Spleen (tissue), 11 donors: ENCODE data around the gene CATSPERB. TPM values are rescaled to one million over a fixed set of nuclear protein-coding genes. Genes with fewer than 3 reads are reported as not detected.

Experiments used
- DNase-seq: peaks from one replicate; pipeline ENCODE4 v3.0.0-alpha.2; 2020
- H3K27ac ChIP-seq, 8 donors: fragments of 200-600 bp; sonication (generic) in 7 of 8; 1 replicate in 4 of 8; 2 replicates in 4 of 8; pipeline versions ENCODE4 v1.5.0 to v1.8.0; 2016 to 2021; ENCODE audit warnings: inconsistent platforms in 4 of 8, mild to moderate bottlenecking in 4 of 8, moderate library complexity in 1 of 8
- H3K27me3 ChIP-seq, 7 donors: fragments of 200-600 bp; sonication (generic) in 6 of 7; replicated peaks in 1 of 7; 1 replicate in 4 of 7; 2 replicates in 3 of 7; pipeline versions ENCODE4 v1.5.0 to v1.8.0; 2016 to 2021; ENCODE audit warnings: inconsistent platforms in 3 of 7, mild to moderate bottlenecking in 1 of 7
- H3K36me3 ChIP-seq, 6 donors: fragments of 200-600 bp; sonication (generic) in 5 of 6; 1 replicate in 4 of 6; 2 replicates in 2 of 6; pipeline versions ENCODE4 v1.5.0 to v1.8.0; 2016 to 2021; ENCODE audit warnings: inconsistent platforms in 2 of 6
- H3K4me1 ChIP-seq, 6 donors: fragments of 200-600 bp; sonication (generic) in 5 of 6; 1 replicate in 3 of 6; 2 replicates in 3 of 6; pipeline versions ENCODE4 v1.5.0 to v1.8.0; 2016 to 2021; ENCODE audit warnings: inconsistent platforms in 3 of 6
- H3K4me3 ChIP-seq, 8 donors: fragments of 200-600 bp; sonication (generic) in 7 of 8; 1 replicate in 4 of 8; 2 replicates in 4 of 8; pipeline versions ENCODE4 v1.5.0 to v1.8.0; 2016 to 2021; ENCODE audit warnings: inconsistent platforms in 4 of 8, mild to moderate bottlenecking in 4 of 8, moderate library complexity in 2 of 8
- H3K9me3 ChIP-seq, 8 donors: fragments of 200-600 bp; sonication (generic) in 7 of 8; 1 replicate in 4 of 8; 2 replicates in 4 of 8; pipeline versions ENCODE4 v1.5.0 to v1.8.0; 2016 to 2021; ENCODE audit warnings: inconsistent platforms in 4 of 8
- CTCF ChIP-seq, 11 experiments: fragments of 200-600 bp in 7 of 11; fragments of 450-650 bp in 4 of 11; sonication (generic) in 4 of 11; IDR thresholded peaks in 8 of 11; conservative IDR thresholded peaks in 3 of 11; 1 replicate in 7 of 11; 2 replicates in 4 of 11; pipeline versions ENCODE4 v1.4.0 to v1.8.0; 2016 to 2021; ENCODE audit warnings: antibody characterized with exemption in 11 of 11, inconsistent platforms in 4 of 11, mild to moderate bottlenecking in 1 of 11
- POLR2A ChIP-seq, 3 donors: fragments of 450-650 bp; IDR thresholded peaks; one replicate each; pipeline ENCODE4 v1.5.1; 2017; ENCODE audit warnings: antibody characterized with exemption in 3 of 3, mild to moderate bottlenecking in 1 of 3
- POLR2AphosphoS5 ChIP-seq, 3 donors: sonication (generic); formaldehyde crosslinking; IDR thresholded peaks; one replicate each; pipeline ENCODE4 v1.5.1; 2017; ENCODE audit warnings: antibody characterized with exemption in 3 of 3
- WGBS, 5 donors: extraction: QIAGEN DNeasy Blood & Tissue Kit in 3 of 5; methylation state at CpG; one replicate each; pipeline versions ENCODE4 v1.1.5 to v1.1.7; 2013 to 2018; 5-methylcytosine and 5-hydroxymethylcytosine counted together
- intact Hi-C: fragments of 100-400 bp; cut with DNase I; formaldehyde crosslinking; loops from one replicate; pipeline ENCODE4 v1.15.0; 2023; ENCODE audit warnings: low total_unique reads
- polyA plus RNA-seq, 3 donors: library from polyadenylated mRNA; stranded (reverse); fragments of 200-250 nt; gene quantifications; one replicate each; pipeline ENCODE4 v1.2.1, GENCODE V29; 2013
- total RNA-seq, 7 donors: library from RNA; depleted of rRNA in 3 of 7; stranded (reverse); fragments of >200 nt in 3 of 7; fragmentation: NEBNext Ultra II Directional in 4 of 7; extraction: Animal tissue kit (Norgen Biotek cat#: 25700) in 4 of 7; gene quantifications; one replicate each; pipeline versions ENCODE4 v1.1.0 to v1.2.1, GENCODE V29; 2016 to 2021
- donor health status: healthy with polysubstance abuse.
- donor health status: DM: no; HTN: no; CAD: no; lungs with moderate emphysema.
- donor health status: DM: no; HTN: no; CAD: no.
- donor health status: Bipolar disorder and iron deficiency.
- donor health status: healthy.
- donor health status: DM: no; HTN: no; CAD: no.
- donor health status: DM: yes; HTN: yes; CAD: no.

The CATSPERB gene
- total and polyA plus RNA-seq, 10 donors = 0.10 to 6.8 (median 1.9) TPM

- Histone ChIP-seq H3K36me3 (no peaks in the 10 kb centered on the region), H3K9me3 (no peaks in the 10 kb centered on the region), H3K27ac (no peak overlapping the region), H3K4me1 (no peaks in the 10 kb centered on the region), H3K27me3 (no peaks in the 10 kb centered on the region), H3K4me3 (no peak overlapping the region)
- WGBS, 5 donors = 67 to 90% (median 76%) methylated on average over 4 of the region's 4 CpGs
- DNase-seq = no peak
- intact Hi-C loops = no loop called here
- TF ChIP-seq POLR2A (IDR thresholded peaks at IDR 0.05) (no peak), CTCF (IDR thresholded peaks at IDR 0.05 in 8 of 11, conservative IDR thresholded peaks at IDR 0.05 in 3 of 11) (no peak), POLR2AphosphoS5 (IDR thresholded peaks at IDR 0.05) (no peak)
Measured at GRCh38 chr14:91753501-91754128, 21.7 kb upstream of the CATSPERB start.

- WGBS, 5 donors = 50 to 61% (median 57%) methylated on average over 1 of the region's 1 CpG
- TF ChIP-seq POLR2A (IDR thresholded peaks at IDR 0.05) = no peak
- TF ChIP-seq POLR2AphosphoS5 (IDR thresholded peaks at IDR 0.05) = no peak
- TF ChIP-seq CTCF (IDR thresholded peaks at IDR 0.05 in 8 of 11, conservative IDR thresholded peaks at IDR 0.05 in 3 of 11) = no peak
- no peaks in the 10 kb centered on the region for H3K36me3 ChIP-seq
- DNase-seq = no peak
- intact Hi-C loops = no loop called here
- H3K4me3 ChIP-seq = no peak overlapping the region
- H3K4me1 ChIP-seq = no peaks in the 10 kb centered on the region
- no peaks in the 10 kb centered on the region for H3K27me3 ChIP-seq
- H3K27ac ChIP-seq = no peak overlapping the region
- no peaks in the 10 kb centered on the region for H3K9me3 ChIP-seq
Measured at GRCh38 chr14:91752961-91753360, 21.1 kb upstream of the CATSPERB start.

GRCh38 chr14:91751719-91752118 is 19.8 kb upstream of the CATSPERB start:
- Histone ChIP-seq H3K27me3 (no peaks in the 10 kb centered on the region), H3K27ac (no peak overlapping the region), H3K4me1 (no peaks in the 10 kb centered on the region), H3K36me3 (no peaks in the 10 kb centered on the region), H3K9me3 (no peaks in the 10 kb centered on the region), H3K4me3 (no peak overlapping the region)
- WGBS, 5 donors = 88 to 97% (median 94%) methylated on average over 2 of the region's 2 CpGs
- DNase-seq = no peak
- intact Hi-C loops = no loop called here
- TF ChIP-seq CTCF (IDR thresholded peaks at IDR 0.05 in 8 of 11, conservative IDR thresholded peaks at IDR 0.05 in 3 of 11) = no peak
- TF ChIP-seq POLR2AphosphoS5 (IDR thresholded peaks at IDR 0.05) = no peak
- TF ChIP-seq POLR2A (IDR thresholded peaks at IDR 0.05) = no peak

- Histone ChIP-seq H3K27ac (no peak overlapping the region), H3K4me3 (no peak overlapping the region), H3K4me1 (no peaks in the 10 kb centered on the region), H3K36me3 (no peaks in the 10 kb centered on the region), H3K9me3 (no peaks in the 10 kb centered on the region), H3K27me3 (no peaks in the 10 kb centered on the region)
- 88 to 97% (median 94%) methylated on average over 3 of the region's 3 CpGs for WGBS, 5 donors
- TF ChIP-seq CTCF (IDR thresholded peaks at IDR 0.05 in 8 of 11, conservative IDR thresholded peaks at IDR 0.05 in 3 of 11) (no peak), POLR2A (IDR thresholded peaks at IDR 0.05) (no peak), POLR2AphosphoS5 (IDR thresholded peaks at IDR 0.05) (no peak)
- intact Hi-C loops = no loop called here
- DNase-seq = no peak
Measured at GRCh38 chr14:91750634-91751198, 18.8 kb upstream of the CATSPERB start.
